ENCODE results near the gene PRKN.

DNA sequence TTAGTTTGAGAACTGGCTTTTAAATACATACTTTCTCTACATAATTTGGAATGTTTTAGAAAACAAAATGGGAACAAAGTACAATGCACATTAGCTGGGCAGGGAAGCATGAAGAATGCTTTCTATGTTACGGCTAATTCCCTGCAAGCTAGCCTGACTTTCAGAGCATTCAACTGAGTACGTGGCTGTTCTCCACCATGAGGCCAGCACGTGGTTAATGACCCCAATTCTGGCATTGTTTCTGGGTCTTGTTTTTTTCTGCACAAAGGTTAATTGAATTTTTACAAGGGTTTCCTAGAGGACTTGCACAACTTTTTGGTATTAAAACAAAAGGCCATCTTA lies 1245.1 kb downstream of the PRKN start:
- TF ChIP-seq IRF2 (CRISPR knock-in tag; IDR thresholded peaks at IDR 0.05) (no peak), ELF4 (CRISPR knock-in tag; IDR thresholded peaks at IDR 0.05) (no peak), ZBTB40 (IDR thresholded peaks at IDR 0.05) (no peak), ZBTB40 (CRISPR knock-in tag; IDR thresholded peaks at IDR 0.05) (no peak), CBX8 (IDR thresholded peaks at IDR 0.05; ENCODE audit: borderline replicate concordance, extremely low read depth, low read depth, low read length, poor library complexity, severe bottlenecking) (no peak), CHD1 (IDR thresholded peaks at IDR 0.05; ENCODE audit: low read length) (no peak), CTCF (IDR thresholded peaks at IDR 0.05 in 2 of 3, conservative IDR thresholded peaks at IDR 0.05 in 1 of 3; ENCODE audit: insufficient read depth in 2 of 3, low read depth in 1 of 3, low read length in 3 of 3) (no peak), GABPA (tag; conservative IDR thresholded peaks at IDR 0.05; ENCODE audit: low read depth) (no peak), ZKSCAN8 (CRISPR knock-in tag; IDR thresholded peaks at IDR 0.05) (no peak), RREB1 (CRISPR knock-in tag; IDR thresholded peaks at IDR 0.05) (no peak), PHF20 (IDR thresholded peaks at IDR 0.05; ENCODE audit: partially characterized antibody) (no peak), GABPB1 (CRISPR knock-in tag; IDR thresholded peaks at IDR 0.05) (no peak), ZNF224 (CRISPR knock-in tag; IDR thresholded peaks at IDR 0.05) (no peak), RNF219 (CRISPR knock-in tag; IDR thresholded peaks at IDR 0.05) (no peak)
